Stimulated activated CD8-positive, alpha-beta memory T cell treated with anti-CD3 and anti-CD28 coated beads, Interleukin-15, amount 100 ng/mL, for 24 hours (primary cell): ENCODE results near the gene CELF3.
"Not testable (repeated sequence)": the region's sequence is repeated elsewhere in the genome, so short reads cannot be mapped to it uniquely, and the experiment has no call there.

ENCODE experiments used
- DNase-seq: peaks from one replicate; pipeline ENCODE4 v3.0.0-alpha.2; 2020; ENCODE audit warnings: low read depth

Gene CELF3

DNA sequence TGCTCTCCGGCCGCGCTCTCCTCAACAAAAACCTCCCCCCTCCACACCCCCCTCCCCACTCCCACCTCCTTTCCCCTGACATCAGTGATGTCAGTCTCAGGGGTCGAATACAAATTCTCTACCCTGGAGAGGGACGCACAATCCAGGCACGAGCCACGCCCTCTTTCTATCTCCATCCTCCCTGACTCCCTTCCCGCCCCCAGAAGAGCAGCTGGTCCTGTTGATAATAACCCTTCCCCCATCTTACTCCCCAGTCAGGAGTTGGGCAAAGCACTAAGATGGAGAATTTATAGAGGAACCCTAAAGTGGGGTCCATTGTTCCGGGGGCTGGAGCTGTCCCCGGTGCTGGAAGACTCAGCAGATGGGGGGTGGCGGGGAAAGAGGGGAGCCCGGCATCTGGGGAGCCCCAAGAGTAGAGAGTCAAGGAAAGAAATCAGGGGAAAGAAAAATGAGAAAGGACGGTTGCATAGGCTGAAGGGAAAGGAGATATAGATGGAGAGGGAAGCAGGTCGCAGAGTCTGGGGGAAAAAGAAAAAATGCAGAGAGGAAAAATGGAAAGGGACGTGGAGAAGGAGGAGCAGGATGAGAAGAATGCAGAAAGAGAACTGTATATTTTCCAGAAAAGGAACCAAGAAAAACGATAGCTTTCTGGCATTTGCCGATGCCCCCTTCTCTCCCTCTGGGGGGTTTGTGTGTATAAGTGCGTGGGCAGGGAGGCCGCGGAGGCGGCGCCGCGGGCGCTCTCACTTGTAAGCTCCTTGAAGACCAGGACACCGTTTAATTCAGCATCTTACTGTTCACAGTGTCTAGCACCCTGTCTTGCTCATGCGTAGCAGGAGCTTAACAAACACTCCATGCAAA, at the start of gene CELF3:
TSS of gene CELF3 (minus strand) at position 33 of the 861 bp plus-strand sequence. CDS start 783 bp downstream, outside the sequence.
- no peak for DNase-seq

DNA sequence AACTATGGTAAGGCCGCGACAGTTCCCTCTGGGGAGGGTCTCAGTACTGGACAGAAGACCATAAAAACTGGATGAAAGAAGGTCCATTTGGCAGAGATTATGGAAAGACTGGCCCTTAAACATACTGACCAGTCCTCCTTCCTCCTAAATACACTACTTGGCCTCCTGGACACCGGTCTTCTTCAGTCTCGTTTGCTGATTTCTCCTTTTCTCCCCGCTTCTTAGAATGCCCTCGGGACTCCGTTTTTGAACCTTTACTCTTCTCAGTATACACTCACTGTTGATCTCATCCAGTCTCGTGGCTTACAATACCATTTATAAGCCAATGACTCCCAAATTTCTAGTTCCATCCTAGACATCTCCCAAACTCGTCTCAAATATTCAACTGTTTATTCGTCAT, 47.4 kb upstream of the CELF3 start:
- no peak for DNase-seq

GRCh38 chr1:151762941-151763921, 46.6 kb upstream of the CELF3 start, which contains the start of gene MRPL9:
Gene MRPL9 (minus strand): TSS chr1:151763496. CDS start chr1:151763479, 17 bp downstream.
- peak; percentile 65 for DNase-seq

GRCh38 chr1:151760597-151761385, 44.2 kb upstream of the CELF3 start:
- no peak for DNase-seq

DNA sequence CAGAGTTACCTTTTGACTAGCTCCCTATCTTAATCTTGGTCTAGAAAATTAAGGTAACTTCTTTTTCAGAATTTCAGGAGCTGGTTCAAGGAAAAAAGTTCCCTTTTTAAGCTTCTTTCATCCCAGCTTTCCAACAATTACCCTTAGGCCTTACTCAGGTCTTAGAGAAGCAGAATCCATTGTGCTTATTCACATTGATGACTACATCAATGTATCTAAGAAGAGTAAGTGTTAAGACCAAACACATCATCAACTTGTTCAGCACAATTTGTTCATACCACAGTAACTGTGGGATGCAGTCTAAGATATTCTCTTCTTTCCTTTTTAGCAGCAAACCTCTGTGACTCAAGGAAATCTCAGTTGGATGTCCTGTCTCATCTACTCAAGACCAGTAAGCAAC, 42.6 kb upstream of the CELF3 start:
- no peak for DNase-seq

- DNase-seq = no peak
Measured at GRCh38 chr1:151756291-151756690, 39.7 kb upstream of the CELF3 start.

- DNase-seq = no peak
Measured at GRCh38 chr1:151741516-151741915, 24.9 kb upstream of the CELF3 start.

GRCh38 chr1:151739590-151740355, 23.2 kb upstream of the CELF3 start:
- no peak for DNase-seq

DNA sequence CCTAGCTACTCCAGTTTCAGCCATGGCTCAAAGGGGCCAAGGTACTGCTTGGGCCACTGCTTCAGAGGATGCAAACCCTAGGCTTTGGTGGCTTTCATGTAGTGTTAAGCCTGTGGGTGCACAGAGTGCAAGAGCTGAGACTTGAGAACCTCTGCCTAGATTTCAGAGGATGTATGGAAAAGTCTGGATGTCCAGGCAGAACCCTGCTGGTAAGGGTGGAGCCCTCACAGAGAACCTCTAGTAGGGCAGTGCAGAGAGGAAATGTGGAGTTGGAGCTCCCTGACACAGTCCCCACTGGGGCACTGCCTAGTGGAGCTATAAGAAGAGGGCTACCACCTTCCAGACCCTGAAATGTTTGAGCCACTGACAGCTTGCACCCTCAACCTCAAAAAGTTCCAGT, 20.9 kb upstream of the CELF3 start:
- DNase-seq = no peak

DNA sequence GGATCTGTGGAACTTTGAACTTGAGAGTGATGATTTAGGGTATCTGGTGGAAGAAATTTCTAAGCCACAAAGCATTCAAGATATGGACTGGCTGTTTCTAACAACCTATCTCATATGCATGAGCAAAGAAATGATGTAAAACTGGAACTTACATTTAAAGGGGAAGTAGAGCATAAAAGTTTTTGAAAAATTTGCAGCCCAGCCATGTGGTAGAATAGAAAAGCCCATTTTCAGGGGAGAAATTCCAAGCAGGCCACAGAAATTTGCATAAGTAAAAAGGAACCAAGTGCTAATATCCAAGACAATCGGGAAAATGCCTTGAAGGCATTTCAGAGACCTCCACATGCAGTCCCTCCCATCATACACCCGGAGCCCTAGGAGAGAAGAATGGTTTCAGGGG, 20.4 kb upstream of the CELF3 start:
- DNase-seq = no peak

GRCh38 chr1:151733995-151734394, 17.4 kb upstream of the CELF3 start:
- DNase-seq = not testable (repeated sequence)

DNA sequence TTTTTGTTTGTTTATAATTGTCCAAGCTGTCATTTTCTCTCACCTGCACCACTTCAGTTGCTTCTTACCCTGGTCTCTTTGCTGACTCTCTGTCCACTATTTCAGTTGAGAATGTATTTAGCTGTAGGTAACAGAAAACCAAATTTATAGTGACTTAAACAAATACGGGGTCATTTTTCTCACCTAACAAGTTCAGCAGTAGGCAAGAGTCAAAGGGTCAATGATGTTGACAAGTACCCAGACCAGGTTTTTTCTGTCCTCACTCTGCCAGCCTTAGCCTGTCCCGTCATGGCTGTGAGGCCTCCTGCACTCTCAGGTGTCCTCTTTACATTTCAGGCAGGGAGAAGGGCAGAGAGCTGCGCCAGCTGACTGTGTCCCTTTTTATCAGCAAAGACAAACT, 16.5 kb upstream of the CELF3 start:
- no peak for DNase-seq

DNA sequence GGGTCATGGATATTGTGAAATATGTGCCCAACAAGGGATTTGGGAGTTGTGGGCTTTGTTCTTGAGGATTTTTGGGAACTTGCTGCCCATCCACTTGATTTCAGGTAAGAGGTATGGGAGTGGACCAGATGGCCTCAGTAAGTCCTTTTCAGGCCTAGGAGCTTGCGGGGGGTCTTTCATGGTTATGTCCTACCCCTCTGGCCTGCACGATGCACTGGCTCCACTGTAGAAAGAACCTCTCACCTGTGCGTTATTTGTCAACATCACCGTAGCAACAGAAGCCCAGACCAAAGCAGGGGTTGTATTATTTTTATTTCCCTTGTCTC, 13.3 kb upstream of the CELF3 start:
- no peak for DNase-seq

DNA sequence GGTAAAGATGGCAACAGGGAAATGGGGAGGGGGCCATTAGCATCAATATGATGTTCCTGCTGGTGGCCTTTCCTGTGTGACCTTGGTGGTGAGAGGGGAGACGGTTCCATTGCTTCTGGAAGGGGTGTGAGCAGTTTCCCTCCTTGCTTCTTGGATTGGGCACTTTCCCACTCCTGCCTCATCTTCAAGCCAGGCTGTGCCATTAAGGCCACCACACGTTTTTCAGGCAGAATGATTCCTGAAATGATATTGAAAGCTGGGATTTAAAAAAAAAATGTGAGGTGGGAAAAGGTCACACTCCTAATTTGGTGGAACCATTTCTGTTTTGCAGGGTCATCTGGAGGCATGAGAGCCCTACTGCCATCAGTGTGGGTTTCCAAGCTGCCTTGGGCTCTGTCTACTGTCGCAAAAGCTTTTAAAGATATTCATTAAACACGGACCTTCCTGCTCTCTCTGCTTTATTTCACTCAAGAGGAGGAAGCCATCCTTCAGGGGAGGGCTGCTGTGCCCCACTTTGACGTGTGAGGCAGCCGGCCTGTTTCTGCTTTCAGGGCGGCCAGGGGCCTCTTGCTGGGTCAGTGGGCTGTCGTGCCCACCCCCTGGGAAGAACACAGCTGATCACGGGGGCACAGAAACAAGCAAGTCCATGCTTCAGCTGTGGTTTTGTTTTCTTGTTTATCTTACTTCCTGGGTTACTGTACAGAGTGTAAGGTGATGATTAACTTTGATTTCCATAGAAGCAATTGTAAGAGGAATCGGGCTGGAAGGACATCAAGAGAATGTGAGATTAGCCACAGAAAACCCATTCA, 12.8 kb upstream of the CELF3 start:
- DNase-seq = no peak

DNA sequence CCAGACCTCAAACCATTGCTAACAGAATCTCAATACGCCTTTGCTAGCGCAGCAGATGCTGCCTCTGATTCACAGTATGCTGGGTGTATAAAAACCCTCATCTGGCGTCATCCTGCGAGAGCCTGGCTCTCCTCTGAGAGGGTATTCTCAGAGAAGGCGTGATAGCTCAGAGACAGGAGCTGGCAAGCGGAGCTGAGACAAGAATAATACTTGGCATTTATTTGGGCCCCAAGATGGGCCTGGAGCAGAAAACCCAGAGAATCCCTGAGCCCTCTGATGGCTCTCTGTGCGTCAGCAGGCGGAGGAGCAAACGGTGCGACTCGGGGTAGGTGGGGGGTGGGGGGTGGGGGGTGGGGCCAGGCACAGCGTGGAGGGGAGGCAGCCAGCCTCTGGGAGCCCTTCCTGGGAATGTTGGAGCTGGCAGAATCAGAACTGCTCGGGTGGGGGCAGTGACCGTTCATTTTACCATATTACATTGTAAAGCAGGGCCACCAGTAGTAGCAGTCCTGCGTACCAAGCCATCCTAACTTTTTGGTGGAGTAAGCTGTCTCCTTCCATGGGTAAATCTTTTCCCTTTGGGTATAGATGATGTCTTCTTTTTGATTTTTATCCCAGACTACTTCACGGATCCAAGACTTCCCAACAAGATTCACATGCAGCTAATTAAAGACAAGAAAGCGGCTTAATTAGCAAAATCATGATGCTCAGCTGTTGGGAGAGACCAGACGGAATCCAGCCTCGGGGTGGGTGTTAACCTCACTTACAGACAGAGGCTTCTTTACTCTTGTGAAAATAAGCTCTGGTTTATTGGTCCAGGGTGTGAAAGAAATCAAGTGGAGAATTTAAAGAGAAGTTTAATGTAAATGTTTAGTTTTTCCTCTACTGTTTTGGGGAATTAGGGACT, 11.8 kb upstream of the CELF3 start:
- DNase-seq = no peak

GRCh38 chr1:151723726-151724370, 7.2 kb upstream of the CELF3 start:
- DNase-seq = no peak

- no peak for DNase-seq
Measured at GRCh38 chr1:151721788-151722510, 5.3 kb upstream of the CELF3 start.
